H9 (cell line): ENCODE measurements around the gene MCEE. TPM values are rescaled to one million over a fixed set of nuclear protein-coding genes. Genes with fewer than 3 reads are reported as not detected.
A peak's percentile ranks its signal among the peaks of the same experiment; 100 is the strongest.

ENCODE experiments used
- DNase-seq: peaks from one replicate; pipeline ENCODE4 v3.0.0-alpha.2; 2017
- H2AFZ ChIP-seq: one replicate; pipeline ENCODE4 v1.6.1; 2013; ENCODE audit warnings: mild to moderate bottlenecking, low read length, control low read depth, moderate library complexity
- H2AK5ac ChIP-seq: 2 replicates; pipeline ENCODE4 v1.6.1; 2013; ENCODE audit warnings: low read length, control low read depth, mixed read lengths; ENCODE audit not compliant: insufficient read length
- H2BK120ac ChIP-seq: one replicate; pipeline ENCODE4 v1.6.1; 2013; ENCODE audit warnings: low read depth, mild to moderate bottlenecking, low read length, control low read depth, inconsistent platforms; ENCODE audit not compliant: poor library complexity, severe bottlenecking
- H2BK12ac ChIP-seq: 2 replicates; pipeline ENCODE4 v1.6.1; 2013; ENCODE audit warnings: low read length, control low read depth, mixed read lengths, low read depth; ENCODE audit not compliant: insufficient read length
- H2BK15ac ChIP-seq: 2 replicates; pipeline ENCODE4 v1.6.1; 2013; ENCODE audit warnings: low read depth, low read length, control low read depth
- H2BK20ac ChIP-seq: one replicate; pipeline ENCODE4 v1.6.1; 2013; ENCODE audit warnings: low read depth, mild to moderate bottlenecking, low read length, control low read depth, inconsistent platforms; ENCODE audit not compliant: poor library complexity, severe bottlenecking
- H2BK5ac ChIP-seq: 2 replicates; pipeline ENCODE4 v1.6.1; 2013; ENCODE audit warnings: low read length, control low read depth, mixed read lengths; ENCODE audit not compliant: insufficient read length
- H3K14ac ChIP-seq: 2 replicates; pipeline ENCODE4 v1.6.1; 2013; ENCODE audit warnings: low read length, control low read depth; ENCODE audit not compliant: insufficient read depth
- H3K18ac ChIP-seq: 2 replicates; pipeline ENCODE4 v1.6.1; 2013; ENCODE audit warnings: low read depth, mild to moderate bottlenecking, mixed read lengths, low read length, control low read depth; ENCODE audit not compliant: insufficient read length
- H3K23ac ChIP-seq: 2 replicates; pipeline ENCODE4 v1.6.1; 2013; ENCODE audit warnings: low read length, control low read depth, mixed read lengths, low read depth; ENCODE audit not compliant: insufficient read length
- H3K23me2 ChIP-seq: 2 replicates; pipeline ENCODE4 v1.6.1; 2013; ENCODE audit warnings: low read depth, mild to moderate bottlenecking, mixed read lengths, low read length, control low read depth; ENCODE audit not compliant: insufficient read length, poor library complexity, severe bottlenecking
- H3K27ac ChIP-seq: 2 replicates; pipeline ENCODE4 v1.5.1; 2013; ENCODE audit warnings: low read length, control low read depth, mixed read lengths, low read depth; ENCODE audit not compliant: insufficient read length
- H3K27me3 ChIP-seq: 2 replicates; pipeline ENCODE4 v1.6.1; 2013; ENCODE audit warnings: low read length, control low read depth, inconsistent platforms; ENCODE audit not compliant: insufficient read depth
- H3K4ac ChIP-seq: 2 replicates; pipeline ENCODE4 v1.6.1; 2013; ENCODE audit warnings: low read depth, mild to moderate bottlenecking, control low read depth, inconsistent platforms, low read length, moderate library complexity
- H3K4me1 ChIP-seq: 2 replicates; pipeline ENCODE4 v1.6.1; 2013; ENCODE audit warnings: low read length, control low read depth, inconsistent platforms; ENCODE audit not compliant: insufficient read depth
- H3K4me2 ChIP-seq: 2 replicates; pipeline ENCODE4 v1.6.1; 2013; ENCODE audit warnings: low read length, control low read depth, mixed read lengths; ENCODE audit not compliant: insufficient read length, insufficient read depth
- H3K56ac ChIP-seq: 2 replicates; pipeline ENCODE4 v1.6.1; 2013; ENCODE audit warnings: low read depth, mild to moderate bottlenecking, mixed read lengths, low read length, control low read depth; ENCODE audit not compliant: insufficient read length
- H3K79me1 ChIP-seq: 2 replicates; pipeline ENCODE4 v1.6.1; 2013; ENCODE audit warnings: low read depth, mild to moderate bottlenecking, moderate library complexity, low read length, control low read depth, inconsistent platforms; ENCODE audit not compliant: insufficient read depth, poor library complexity, severe bottlenecking
- H3K79me2 ChIP-seq: 2 replicates; pipeline ENCODE4 v1.6.1; 2013; ENCODE audit warnings: low read length, control low read depth, inconsistent platforms; ENCODE audit not compliant: insufficient read depth
- H3K9ac ChIP-seq: 2 replicates; pipeline ENCODE4 v1.6.1; 2013; ENCODE audit warnings: low read length, control low read depth, mixed read lengths; ENCODE audit not compliant: insufficient read length; ENCODE audit errors: extremely low read depth
- H3K9me3 ChIP-seq: one replicate; pipeline ENCODE4 v1.6.1; 2013; ENCODE audit warnings: low read depth, low read length, inconsistent platforms; ENCODE audit not compliant: control insufficient read depth
- H3T11ph ChIP-seq: one replicate; pipeline ENCODE4 v1.6.1; 2013; ENCODE audit warnings: mild to moderate bottlenecking, low read length, control low read depth, inconsistent platforms
- H4K20me1 ChIP-seq: one replicate; pipeline ENCODE4 v1.6.1; 2013; ENCODE audit not compliant: control insufficient read depth, insufficient read length, insufficient read depth
- H4K5ac ChIP-seq: 2 replicates; pipeline ENCODE4 v1.6.1; 2013; ENCODE audit warnings: low read depth, mild to moderate bottlenecking, mixed read lengths, low read length, control low read depth; ENCODE audit not compliant: insufficient read length
- H4K8ac ChIP-seq: replicated peaks from 2 replicates; pipeline ENCODE4 v1.6.1; 2013; ENCODE audit warnings: low read length, control low read depth, mixed read lengths, low read depth; ENCODE audit not compliant: insufficient read length
- H4K91ac ChIP-seq: 2 replicates; pipeline ENCODE4 v1.6.1; 2013; ENCODE audit warnings: low read depth, mild to moderate bottlenecking, moderate library complexity, mixed read lengths, low read length, control low read depth; ENCODE audit not compliant: insufficient read length
- H3K27ac Mint-ChIP-seq, 3 experiments: 2 replicates in 2 of 3; 3 replicates in 1 of 3; pipeline ENCODE4 v1.8.0; 2020 to 2021; ENCODE audit warnings: mixed read lengths in 3 of 3, mild to moderate bottlenecking in 1 of 3, moderate library complexity in 1 of 3
- H3K27me3 Mint-ChIP-seq: 2 replicates; pipeline ENCODE4 v1.8.0; 2021; ENCODE audit warnings: low read depth, mild to moderate bottlenecking, moderate library complexity, mixed read lengths
- H3K36me3 Mint-ChIP-seq, 3 experiments: 2 replicates in 2 of 3; 3 replicates in 1 of 3; pipeline ENCODE4 v1.8.0; 2020 to 2021; ENCODE audit warnings: low read depth in 3 of 3, mixed read lengths in 3 of 3; ENCODE audit not compliant: insufficient read depth in 1 of 3
- H3K4me1 Mint-ChIP-seq, 2 experiments: 2 replicates each; pipeline ENCODE4 v1.8.0; 2020; ENCODE audit warnings: mixed read lengths in 2 of 2
- H3K4me3 Mint-ChIP-seq, 2 experiments: 2 replicates in 1 of 2; 3 replicates in 1 of 2; pipeline ENCODE4 v1.8.0; 2020 to 2021; ENCODE audit warnings: mild to moderate bottlenecking in 2 of 2, mixed read lengths in 2 of 2, moderate library complexity in 1 of 2
- H3K9me3 Mint-ChIP-seq, 2 experiments: 2 replicates in 1 of 2; 3 replicates in 1 of 2; pipeline ENCODE4 v1.8.0; 2020; ENCODE audit warnings: mild to moderate bottlenecking in 2 of 2, mixed read lengths in 2 of 2, moderate library complexity in 1 of 2
- WGBS: extraction: QIAGEN DNeasy Blood & Tissue Kit; methylation state at CpG from one replicate; pipeline ENCODE4 v1.1.7; 2013; ENCODE audit warnings: missing lambda C conversion rate, low lambda C conversion rate, mixed read lengths; ENCODE audit not compliant: insufficient read length; ENCODE audit errors: extremely low coverage; 5-methylcytosine and 5-hydroxymethylcytosine counted together
- total RNA-seq: library from RNA; stranded (reverse); gene quantifications from 2 replicates; pipeline ENCODE4 v1.2.1, GENCODE V29; 2021
- TF ChIP-seq, protein P1 (sequence below): fragments of 200-600 bp; sonication (generic); conservative IDR thresholded peaks from 3 replicates; pipeline ENCODE4 v1.8.0; 2021; ENCODE audit warnings: antibody characterized with exemption, mild to moderate bottlenecking

Gene MCEE
- total RNA-seq, 1 experiment from 2014 or later, result 12.5 TPM

DNA sequence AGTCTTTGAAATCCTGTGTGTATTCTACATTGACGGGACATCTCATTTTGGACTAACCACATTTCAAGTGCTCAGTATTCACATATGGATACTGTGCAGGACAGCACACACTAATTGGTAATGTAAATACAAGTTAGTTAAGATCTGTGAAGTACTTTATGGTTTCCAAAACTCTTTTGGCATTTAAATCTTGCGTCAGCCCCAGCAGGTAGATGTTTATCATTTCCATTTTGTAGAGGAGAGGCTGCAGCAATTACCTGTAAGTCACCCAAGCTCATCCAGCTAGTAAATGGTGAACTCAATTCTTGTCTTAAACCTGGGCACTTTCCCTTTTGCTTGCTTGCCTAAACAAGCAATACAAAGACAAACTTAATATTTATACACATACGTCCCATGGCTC lies 63.2 kb downstream of the MCEE start:
- peaks cover 5% of the 10 kb centered on the region for H3K27me3 Mint-ChIP-seq
- TF ChIP-seq, protein P1, sequence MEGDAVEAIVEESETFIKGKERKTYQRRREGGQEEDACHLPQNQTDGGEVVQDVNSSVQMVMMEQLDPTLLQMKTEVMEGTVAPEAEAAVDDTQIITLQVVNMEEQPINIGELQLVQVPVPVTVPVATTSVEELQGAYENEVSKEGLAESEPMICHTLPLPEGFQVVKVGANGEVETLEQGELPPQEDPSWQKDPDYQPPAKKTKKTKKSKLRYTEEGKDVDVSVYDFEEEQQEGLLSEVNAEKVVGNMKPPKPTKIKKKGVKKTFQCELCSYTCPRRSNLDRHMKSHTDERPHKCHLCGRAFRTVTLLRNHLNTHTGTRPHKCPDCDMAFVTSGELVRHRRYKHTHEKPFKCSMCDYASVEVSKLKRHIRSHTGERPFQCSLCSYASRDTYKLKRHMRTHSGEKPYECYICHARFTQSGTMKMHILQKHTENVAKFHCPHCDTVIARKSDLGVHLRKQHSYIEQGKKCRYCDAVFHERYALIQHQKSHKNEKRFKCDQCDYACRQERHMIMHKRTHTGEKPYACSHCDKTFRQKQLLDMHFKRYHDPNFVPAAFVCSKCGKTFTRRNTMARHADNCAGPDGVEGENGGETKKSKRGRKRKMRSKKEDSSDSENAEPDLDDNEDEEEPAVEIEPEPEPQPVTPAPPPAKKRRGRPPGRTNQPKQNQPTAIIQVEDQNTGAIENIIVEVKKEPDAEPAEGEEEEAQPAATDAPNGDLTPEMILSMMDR, result no peak

More for the DNA sequence above, 63.2 kb downstream of the MCEE start:
- WGBS, result no CpG with 5 or more reads among the region's 3 CpGs
- no peak overlapping the region for H4K5ac ChIP-seq
- H3K4me3 Mint-ChIP-seq, result peak overlapping the region in 1 of 2 experiments; percentile 30; a peak in 2 of 5 replicates
- H2BK120ac ChIP-seq, result no peak overlapping the region
- H2AFZ ChIP-seq, result no peak overlapping the region
- no peak for DNase-seq
- no peaks in the 10 kb centered on the region for H3K9me3 Mint-ChIP-seq
- H3K23ac ChIP-seq, result no peak overlapping the region
- no peaks in the 10 kb centered on the region for H3K79me1 ChIP-seq
- H3K36me3 Mint-ChIP-seq, result peaks cover 0 to 16% (median 5%) of the 10 kb centered on the region in 3 experiments; a peak in 5 of 7 replicates
- no peak overlapping the region for H3K4ac ChIP-seq
- H3K9ac ChIP-seq, result no peak overlapping the region
- H4K8ac ChIP-seq, result no peak overlapping the region
- peaks cover 18% of the 10 kb centered on the region for H3K23me2 ChIP-seq
- H3K4me1 Mint-ChIP-seq, result peaks cover 18 to 23% of the 10 kb centered on the region in 2 experiments
- no peak overlapping the region for H2BK15ac ChIP-seq
- H2BK12ac ChIP-seq, result no peak overlapping the region
- no peak overlapping the region for H3K4me2 ChIP-seq
- H3K79me2 ChIP-seq, result 0 out of 2 replicates have a peak, but pooled peaks cover 2% of the 10 kb centered on the region
- H3T11ph ChIP-seq, result no peak overlapping the region
- no peak overlapping the region for H3K14ac ChIP-seq
- no peak overlapping the region for H2BK5ac ChIP-seq
- H4K20me1 ChIP-seq, result no peaks in the 10 kb centered on the region
- no peak overlapping the region for H3K27ac Mint-ChIP-seq
- H3K18ac ChIP-seq, result no peak overlapping the region
- H3K56ac ChIP-seq, result no peak overlapping the region
- no peak overlapping the region for H4K91ac ChIP-seq
- H2AK5ac ChIP-seq, result no peak overlapping the region
- H3K27ac ChIP-seq, result no peak overlapping the region
- H2BK20ac ChIP-seq, result no peak overlapping the region
- H3K27me3 ChIP-seq, result no peaks in the 10 kb centered on the region
- peaks cover 5% of the 10 kb centered on the region; the same call in 1 of the 2 replicates for H3K4me1 ChIP-seq
- no peaks in the 10 kb centered on the region for H3K9me3 ChIP-seq
